WTC11 (cell line): Measurements from ENCODE around the gene MED19. TPM values are rescaled to one million over a fixed set of nuclear protein-coding genes. Genes with fewer than 3 reads are reported as not detected.
A peak's percentile ranks its signal among the peaks of the same experiment; 100 is the strongest.

Experiments used
- ATAC-seq: fragments of 200-7000 bp; cut with Tn5 transposase; 2 replicates; pipeline ENCODE4 v1.10.0; 2021; ENCODE audit warnings: mild to moderate bottlenecking, moderate library complexity
- CTCF ChIA-PET: fragments of 300-600 bp; sonication (Branson Sonifier 250); formaldehyde crosslinking; loops from one replicate; lab custom pipeline; 2021; ENCODE audit warnings: antibody characterized with exemption; lab: Charles Lee
- POLR2A ChIA-PET: fragments of 350-600 bp; sonication (Branson Sonifier 250); formaldehyde crosslinking; loops from one replicate; lab custom pipeline; 2021; ENCODE audit warnings: antibody characterized with exemption; lab: Charles Lee
- DNase-seq: peaks from one replicate; pipeline ENCODE4 v3.0.0; 2021; ENCODE audit warnings: low spot score
- H3K27ac Mint-ChIP-seq: 2 replicates; pipeline ENCODE4 v1.8.0; 2021; ENCODE audit warnings: mixed read lengths
- H3K27me3 Mint-ChIP-seq: 2 replicates; pipeline ENCODE4 v1.8.0; 2021; ENCODE audit warnings: low read depth, mild to moderate bottlenecking, moderate library complexity, mixed read lengths
- H3K36me3 Mint-ChIP-seq: 2 replicates; pipeline ENCODE4 v1.8.0; 2021; ENCODE audit warnings: mixed read lengths
- H3K4me1 Mint-ChIP-seq: 2 replicates; pipeline ENCODE4 v1.8.0; 2022; ENCODE audit warnings: mixed read lengths
- H3K4me3 Mint-ChIP-seq: 2 replicates; pipeline ENCODE4 v1.8.0; 2021; ENCODE audit warnings: mild to moderate bottlenecking, moderate library complexity, mixed read lengths
- H3K9me3 Mint-ChIP-seq: 2 replicates; pipeline ENCODE4 v1.8.0; 2021; ENCODE audit warnings: mixed read lengths
- CREB1 ChIP-seq: sonication (generic); formaldehyde crosslinking; IDR thresholded peaks from 2 replicates; pipeline ENCODE4 v1.8.0; 2023; ENCODE audit warnings: mild to moderate bottlenecking, missing genetic modification reagents
- ELF4 ChIP-seq: sonication (generic); formaldehyde crosslinking; IDR thresholded peaks from 2 replicates; pipeline ENCODE4 v1.8.1; 2022; ENCODE audit warnings: low read depth, mild to moderate bottlenecking, moderate library complexity, missing genetic modification reagents
- ETV6 ChIP-seq: sonication (generic); formaldehyde crosslinking; IDR thresholded peaks from 2 replicates; pipeline ENCODE4 v1.8.1; 2022; ENCODE audit warnings: mild to moderate bottlenecking, missing genetic modification reagents
- FOXJ3 ChIP-seq: sonication (generic); formaldehyde crosslinking; IDR thresholded peaks from 2 replicates; pipeline ENCODE4 v1.9.0; 2021; ENCODE audit warnings: missing genetic modification reagents, mild to moderate bottlenecking, borderline replicate concordance
- FOXP1 ChIP-seq: sonication (generic); formaldehyde crosslinking; IDR thresholded peaks from 2 replicates; pipeline ENCODE4 v1.8.0; 2022; ENCODE audit warnings: missing genetic modification reagents, mild to moderate bottlenecking, moderate library complexity, borderline replicate concordance
- GABPB1 ChIP-seq: sonication (generic); formaldehyde crosslinking; IDR thresholded peaks from 2 replicates; pipeline ENCODE4 v1.8.1; 2023; ENCODE audit warnings: mild to moderate bottlenecking, missing genetic modification reagents
- IRF2 ChIP-seq: sonication (generic); formaldehyde crosslinking; IDR thresholded peaks from 2 replicates; pipeline ENCODE4 v1.8.0; 2022; ENCODE audit warnings: low read depth, missing genetic modification reagents, borderline replicate concordance
- JUN ChIP-seq: sonication (generic); formaldehyde crosslinking; IDR thresholded peaks from 2 replicates; pipeline ENCODE4 v1.8.0; 2023; ENCODE audit warnings: mild to moderate bottlenecking, missing genetic modification reagents
- MYBL2 ChIP-seq: sonication (generic); formaldehyde crosslinking; IDR thresholded peaks from 2 replicates; pipeline ENCODE4 v1.8.1; 2023; ENCODE audit warnings: mild to moderate bottlenecking, moderate library complexity, missing genetic modification reagents
- NFATC4 ChIP-seq: fragments of 250-450 bp; sonication (Bioruptor Pico); IDR thresholded peaks from 2 replicates; pipeline ENCODE4 v1.9.0; 2021; ENCODE audit warnings: mild to moderate bottlenecking
- NFE2L1 ChIP-seq: sonication (generic); formaldehyde crosslinking; IDR thresholded peaks from 2 replicates; pipeline ENCODE4 v1.8.1; 2023; ENCODE audit warnings: missing genetic modification reagents
- NR2C2 ChIP-seq: sonication (generic); formaldehyde crosslinking; IDR thresholded peaks from 2 replicates; pipeline ENCODE4 v1.8.0; 2022; ENCODE audit warnings: mild to moderate bottlenecking, missing genetic modification reagents
- RORB ChIP-seq: fragments of 250-450 bp; sonication (Bioruptor Pico); IDR thresholded peaks from 2 replicates; pipeline ENCODE4 v1.9.0; 2021; ENCODE audit warnings: mild to moderate bottlenecking
- SMAD3 ChIP-seq: sonication (generic); formaldehyde crosslinking; IDR thresholded peaks from 2 replicates; pipeline ENCODE4 v1.8.0; 2022; ENCODE audit warnings: missing genetic modification reagents, mild to moderate bottlenecking, borderline replicate concordance
- SMAD4 ChIP-seq: sonication (generic); formaldehyde crosslinking; IDR thresholded peaks from 2 replicates; pipeline ENCODE4 v1.8.0; 2022; ENCODE audit warnings: mild to moderate bottlenecking, missing genetic modification reagents
- SP1 ChIP-seq: sonication (generic); formaldehyde crosslinking; conservative IDR thresholded peaks from 2 replicates; pipeline ENCODE4 v1.8.1; 2022; ENCODE audit warnings: missing genetic modification reagents
- TEAD4 ChIP-seq: sonication (generic); formaldehyde crosslinking; IDR thresholded peaks from 2 replicates; pipeline ENCODE4 v1.8.0; 2022; ENCODE audit warnings: mild to moderate bottlenecking, missing genetic modification reagents
- TP53 ChIP-seq: sonication (generic); formaldehyde crosslinking; IDR thresholded peaks from 2 replicates; pipeline ENCODE4 v1.8.1; 2023; ENCODE audit warnings: mild to moderate bottlenecking, missing genetic modification reagents
- ZNF138 ChIP-seq: sonication (generic); formaldehyde crosslinking; conservative IDR thresholded peaks from 2 replicates; pipeline ENCODE4 v1.8.1; 2022; ENCODE audit warnings: mild to moderate bottlenecking, moderate library complexity, missing genetic modification reagents
- ZNF425 ChIP-seq: fragments of 250-450 bp; sonication (Bioruptor Pico); conservative IDR thresholded peaks from 2 replicates; pipeline ENCODE4 v1.9.0; 2021; ENCODE audit warnings: mild to moderate bottlenecking
- total RNA-seq: library from RNA; stranded (reverse); gene quantifications from 3 replicates; pipeline ENCODE4 v1.2.3, GENCODE V29; 2021
- TF ChIP-seq, protein P1 (sequence below): fragments of 250-450 bp; sonication (Bioruptor Pico); IDR thresholded peaks from 2 replicates; pipeline ENCODE4 v1.9.0; 2021; ENCODE audit warnings: moderate library complexity, mild to moderate bottlenecking, inconsistent platforms, borderline replicate concordance
- TF ChIP-seq, protein P2 (sequence below): fragments of 250-450 bp; sonication (Bioruptor Pico); IDR thresholded peaks from 2 replicates; pipeline ENCODE4 v1.9.0; 2021; ENCODE audit warnings: mild to moderate bottlenecking

MED19 gene
- total RNA-seq, 1 experiment from 2014 or later, result 19.1 TPM

DNA sequence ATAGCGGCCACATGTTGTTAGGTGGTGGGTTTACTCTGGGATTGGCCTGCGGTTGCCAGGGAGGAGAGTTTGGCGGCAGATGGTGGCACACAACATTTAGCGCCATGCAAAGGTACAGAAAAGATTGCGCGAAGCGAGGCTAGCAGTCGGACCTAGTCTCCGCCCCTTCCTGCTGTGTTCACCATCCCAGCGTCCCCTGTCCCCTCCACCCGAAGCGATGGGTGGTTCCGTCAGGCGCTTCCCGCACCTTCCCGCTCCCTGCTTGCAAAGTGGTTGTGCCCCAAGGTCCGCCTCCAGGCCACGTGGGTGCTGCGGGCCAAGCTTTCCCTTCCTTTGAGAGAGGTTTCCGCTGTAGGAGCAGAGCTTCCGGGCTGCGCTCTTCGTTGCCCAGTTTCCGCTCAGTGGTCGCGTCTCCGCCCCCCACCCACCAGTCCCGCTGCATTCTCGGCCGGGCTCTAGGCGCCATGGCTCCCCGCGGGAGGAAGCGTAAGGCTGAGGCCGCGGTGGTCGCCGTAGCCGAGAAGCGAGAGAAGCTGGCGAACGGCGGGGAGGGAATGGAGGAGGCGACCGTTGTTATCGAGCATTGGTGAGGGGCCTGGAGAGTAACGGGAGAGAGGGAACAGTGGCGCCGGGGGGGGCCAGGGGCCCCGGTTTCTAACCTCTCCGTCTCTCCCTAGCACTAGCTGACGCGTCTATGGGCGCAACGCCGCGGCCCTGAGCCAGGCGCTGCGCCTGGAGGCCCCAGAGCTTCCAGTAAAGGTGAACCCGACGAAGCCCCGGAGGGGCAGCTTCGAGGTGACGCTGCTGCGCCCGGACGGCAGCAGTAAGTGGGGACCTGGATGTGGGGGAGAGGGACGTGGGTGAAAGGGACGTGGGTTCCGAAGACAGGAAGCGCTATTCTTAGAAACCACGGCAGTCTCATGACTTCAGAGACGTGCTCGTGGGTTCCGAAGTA lies 29.4 kb upstream of the MED19 start, which contains the start of gene SELENOH (continued):
- TF ChIP-seq FOXJ3 (CRISPR knock-in tag), result 0 out of 2 replicates have a peak, but pooled peaks have one; percentile 51
- TF ChIP-seq ETV6 (CRISPR knock-in tag), result peak; percentile 99
- TF ChIP-seq MYBL2, result peak; percentile 96
- TF ChIP-seq, protein P1, sequence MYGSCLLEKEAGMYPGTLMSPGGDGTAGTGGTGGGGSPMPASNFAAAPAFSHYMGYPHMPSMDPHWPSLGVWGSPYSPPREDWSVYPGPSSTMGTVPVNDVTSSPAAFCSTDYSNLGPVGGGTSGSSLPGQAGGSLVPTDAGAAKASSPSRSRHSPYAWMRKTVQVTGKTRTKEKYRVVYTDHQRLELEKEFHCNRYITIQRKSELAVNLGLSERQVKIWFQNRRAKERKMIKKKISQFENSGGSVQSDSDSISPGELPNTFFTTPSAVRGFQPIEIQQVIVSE (CRISPR knock-in tag), result no peak

- POLR2A ChIA-PET, result interaction anchor here (0.7 to 1.1 kb wide), 3 partner anchors 26 to 91 kb away, joined by 3 read pairs; partner anchors contain the start of gene CTNND1
- peaks cover 26% of the 10 kb centered on the region for H3K36me3 Mint-ChIP-seq
- H3K9me3 Mint-ChIP-seq, result no peaks in the 10 kb centered on the region
- ATAC-seq (peak; percentile 62), DNase-seq (no peak)
- CTCF ChIA-PET, result interaction anchor here (2.0 kb wide), 1 partner anchor 65 kb away, joined by 7 read pairs; no protein-coding TSS in a partner anchor
- no peak overlapping the region for H3K4me3 Mint-ChIP-seq
- H3K4me1 Mint-ChIP-seq, result peaks cover 27% of the 10 kb centered on the region
- peak overlapping the region; percentile 81 for H3K27ac Mint-ChIP-seq
- H3K27me3 Mint-ChIP-seq, result no peaks in the 10 kb centered on the region
- TF ChIP-seq, protein P2, sequence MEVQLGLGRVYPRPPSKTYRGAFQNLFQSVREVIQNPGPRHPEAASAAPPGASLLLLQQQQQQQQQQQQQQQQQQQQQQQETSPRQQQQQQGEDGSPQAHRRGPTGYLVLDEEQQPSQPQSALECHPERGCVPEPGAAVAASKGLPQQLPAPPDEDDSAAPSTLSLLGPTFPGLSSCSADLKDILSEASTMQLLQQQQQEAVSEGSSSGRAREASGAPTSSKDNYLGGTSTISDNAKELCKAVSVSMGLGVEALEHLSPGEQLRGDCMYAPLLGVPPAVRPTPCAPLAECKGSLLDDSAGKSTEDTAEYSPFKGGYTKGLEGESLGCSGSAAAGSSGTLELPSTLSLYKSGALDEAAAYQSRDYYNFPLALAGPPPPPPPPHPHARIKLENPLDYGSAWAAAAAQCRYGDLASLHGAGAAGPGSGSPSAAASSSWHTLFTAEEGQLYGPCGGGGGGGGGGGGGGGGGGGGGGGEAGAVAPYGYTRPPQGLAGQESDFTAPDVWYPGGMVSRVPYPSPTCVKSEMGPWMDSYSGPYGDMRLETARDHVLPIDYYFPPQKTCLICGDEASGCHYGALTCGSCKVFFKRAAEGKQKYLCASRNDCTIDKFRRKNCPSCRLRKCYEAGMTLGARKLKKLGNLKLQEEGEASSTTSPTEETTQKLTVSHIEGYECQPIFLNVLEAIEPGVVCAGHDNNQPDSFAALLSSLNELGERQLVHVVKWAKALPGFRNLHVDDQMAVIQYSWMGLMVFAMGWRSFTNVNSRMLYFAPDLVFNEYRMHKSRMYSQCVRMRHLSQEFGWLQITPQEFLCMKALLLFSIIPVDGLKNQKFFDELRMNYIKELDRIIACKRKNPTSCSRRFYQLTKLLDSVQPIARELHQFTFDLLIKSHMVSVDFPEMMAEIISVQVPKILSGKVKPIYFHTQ (CRISPR knock-in tag), result no peak
- TF ChIP-seq ZNF425 (CRISPR knock-in tag), result no peak
- no peak for TF ChIP-seq NFE2L1 (CRISPR knock-in tag)
- TF ChIP-seq TP53 (CRISPR knock-in tag), result no peak
- TF ChIP-seq SP1 (CRISPR knock-in tag), result no peak
- no peak for TF ChIP-seq NR2C2
- no peak for TF ChIP-seq SMAD4 (CRISPR knock-in tag)
- TF ChIP-seq GABPB1, result no peak
- TF ChIP-seq IRF2 (CRISPR knock-in tag), result no peak
- TF ChIP-seq CREB1, result no peak
- no peak for TF ChIP-seq FOXP1 (CRISPR knock-in tag)
- no peak for TF ChIP-seq TEAD4
- TF ChIP-seq, protein P1 (CRISPR knock-in tag), result no peak
- TF ChIP-seq JUN (CRISPR knock-in tag), result no peak
- no peak for TF ChIP-seq RORB (CRISPR knock-in tag)
- no peak for TF ChIP-seq ELF4 (CRISPR knock-in tag)
- TF ChIP-seq NFATC4 (CRISPR knock-in tag), result no peak
- no peak for TF ChIP-seq SMAD3 (CRISPR knock-in tag)
- no peak for TF ChIP-seq ZNF138 (CRISPR knock-in tag)
- TF ChIP-seq, all 79 proteins: peak for 0
Measured at GRCh38 chr11:57735619-57736298, 23.7 kb upstream of the MED19 start.
